Brain microvascular endothelial cell (primary cell): ENCODE data around the gene FAM135A.

Experiments
- DNase-seq: peaks from one replicate; pipeline ENCODE4 v3.0.0-alpha.2; 2020
- H3K27ac ChIP-seq: fragments of 250-450 bp; sonication (Bioruptor Pico); 2 replicates; pipeline ENCODE4 v1.5.1; 2020; ENCODE audit warnings: mild to moderate bottlenecking, moderate library complexity
- H3K27me3 ChIP-seq: fragments of 250-450 bp; sonication (Bioruptor Pico); replicated peaks from 2 replicates; pipeline ENCODE4 v1.5.1; 2020; ENCODE audit warnings: mild to moderate bottlenecking
- H3K36me3 ChIP-seq: fragments of 250-450 bp; sonication (Bioruptor Pico); replicated peaks from 2 replicates; pipeline ENCODE4 v1.5.1; 2020; ENCODE audit warnings: mild to moderate bottlenecking
- H3K4me3 ChIP-seq: 2 replicates; pipeline ENCODE4 v1.5.1; 2011; ENCODE audit warnings: low read depth, mild to moderate bottlenecking, control low read depth, low read length, moderate library complexity
- in situ Hi-C: cut with HindIII; loops from 2 replicates; pipeline ENCODE4 v1.10.0; 2017; ENCODE audit warnings: low sequenced_read_pairs, low pct_ligation_motif_present
- TF ChIP-seq, protein P1 (sequence below): IDR thresholded peaks from 2 replicates; pipeline ENCODE4 v1.5.1; 2011; ENCODE audit warnings: low read depth, mild to moderate bottlenecking, moderate library complexity, low read length, control low read depth, inconsistent platforms; ENCODE audit errors: missing control alignments

FAM135A gene

GRCh38 chr6:70413114-70413991 is at the start of gene FAM135A:
FAM135A (plus strand) TSS chr6:70413508; CDS start chr6:70428343, 14,835 bp downstream.
- H3K4me3 ChIP-seq: peak within 1 kb of the TSS; percentile 71
- H3K36me3 ChIP-seq: no peaks in the 10 kb centered on the region
- in situ Hi-C loops: no loop called here

GRCh38 chr6:70363741-70364493 is 49.4 kb upstream of the FAM135A start:
- DNase-seq: no peak
- Histone ChIP-seq H3K27me3 (peaks cover 35% of the 10 kb centered on the region), H3K27ac (no peak overlapping the region), H3K4me3 (no peak overlapping the region), H3K36me3 (no peaks in the 10 kb centered on the region)
- TF ChIP-seq, protein P1, sequence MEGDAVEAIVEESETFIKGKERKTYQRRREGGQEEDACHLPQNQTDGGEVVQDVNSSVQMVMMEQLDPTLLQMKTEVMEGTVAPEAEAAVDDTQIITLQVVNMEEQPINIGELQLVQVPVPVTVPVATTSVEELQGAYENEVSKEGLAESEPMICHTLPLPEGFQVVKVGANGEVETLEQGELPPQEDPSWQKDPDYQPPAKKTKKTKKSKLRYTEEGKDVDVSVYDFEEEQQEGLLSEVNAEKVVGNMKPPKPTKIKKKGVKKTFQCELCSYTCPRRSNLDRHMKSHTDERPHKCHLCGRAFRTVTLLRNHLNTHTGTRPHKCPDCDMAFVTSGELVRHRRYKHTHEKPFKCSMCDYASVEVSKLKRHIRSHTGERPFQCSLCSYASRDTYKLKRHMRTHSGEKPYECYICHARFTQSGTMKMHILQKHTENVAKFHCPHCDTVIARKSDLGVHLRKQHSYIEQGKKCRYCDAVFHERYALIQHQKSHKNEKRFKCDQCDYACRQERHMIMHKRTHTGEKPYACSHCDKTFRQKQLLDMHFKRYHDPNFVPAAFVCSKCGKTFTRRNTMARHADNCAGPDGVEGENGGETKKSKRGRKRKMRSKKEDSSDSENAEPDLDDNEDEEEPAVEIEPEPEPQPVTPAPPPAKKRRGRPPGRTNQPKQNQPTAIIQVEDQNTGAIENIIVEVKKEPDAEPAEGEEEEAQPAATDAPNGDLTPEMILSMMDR: no peak
- in situ Hi-C loops: no loop called here

More at GRCh38 chr6:70413114-70413991, at the start of gene FAM135A:
- DNase-seq: peak; percentile 96
- TF ChIP-seq, protein P1: no peak
- peak within 1 kb of the TSS; percentile 34 for H3K27ac ChIP-seq
- no peaks in the 10 kb centered on the region for H3K27me3 ChIP-seq

DNA sequence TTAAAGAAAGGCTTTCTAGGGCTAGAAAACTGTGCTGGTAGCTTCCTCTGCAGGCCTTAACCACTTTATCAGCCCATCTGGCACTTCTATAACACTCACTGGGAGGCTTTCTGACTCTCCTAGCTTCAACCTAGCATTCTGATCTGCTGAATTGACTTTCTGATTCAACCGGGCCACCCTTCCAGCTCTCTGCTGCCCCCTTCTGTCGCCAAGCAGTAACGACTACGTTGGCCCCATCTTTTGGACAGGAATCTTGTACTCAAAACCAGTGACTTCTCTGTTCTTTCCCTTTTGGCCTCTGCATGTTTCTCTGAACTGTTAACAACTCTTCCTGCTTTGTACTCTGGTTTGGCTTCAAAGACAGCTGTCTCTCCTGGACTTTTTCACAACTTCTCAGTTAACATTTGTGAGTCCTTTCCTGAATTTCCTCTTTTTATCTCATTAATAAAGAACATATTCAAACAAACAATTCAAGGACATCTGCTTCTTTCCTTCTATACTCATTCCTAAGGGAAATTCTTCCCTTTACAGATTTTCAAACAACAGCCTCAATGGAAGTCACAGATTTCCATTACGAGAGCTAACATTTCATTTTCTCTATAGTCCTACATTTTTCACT is 43.9 kb upstream of the FAM135A start:
- Histone ChIP-seq H3K36me3 (no peaks in the 10 kb centered on the region), H3K27me3 (peaks cover 32% of the 10 kb centered on the region), H3K4me3 (no peak overlapping the region), H3K27ac (no peak overlapping the region)
- TF ChIP-seq, protein P1: peak; percentile 98
- in situ Hi-C loops: no loop called here
- DNase-seq: peak; percentile 61

GRCh38 chr6:70370496-70370895 is 42.8 kb upstream of the FAM135A start:
- no peak for DNase-seq
- in situ Hi-C loops: no loop called here
- no peak overlapping the region for H3K27ac ChIP-seq
- H3K36me3 ChIP-seq: no peaks in the 10 kb centered on the region
- H3K27me3 ChIP-seq: peaks cover 22% of the 10 kb centered on the region
- H3K4me3 ChIP-seq: no peak overlapping the region
- TF ChIP-seq, protein P1: no peak

GRCh38 chr6:70371454-70372105 is 41.7 kb upstream of the FAM135A start:
- peaks cover 11% of the 10 kb centered on the region for H3K27me3 ChIP-seq
- no peaks in the 10 kb centered on the region for H3K36me3 ChIP-seq
- H3K27ac ChIP-seq: no peak overlapping the region
- DNase-seq: no peak
- TF ChIP-seq, protein P1: peak; percentile 57
- no peak overlapping the region for H3K4me3 ChIP-seq
- in situ Hi-C loops: no loop called here
